ENCODE results near the gene SLC30A1.

SLC30A1 gene

DNA sequence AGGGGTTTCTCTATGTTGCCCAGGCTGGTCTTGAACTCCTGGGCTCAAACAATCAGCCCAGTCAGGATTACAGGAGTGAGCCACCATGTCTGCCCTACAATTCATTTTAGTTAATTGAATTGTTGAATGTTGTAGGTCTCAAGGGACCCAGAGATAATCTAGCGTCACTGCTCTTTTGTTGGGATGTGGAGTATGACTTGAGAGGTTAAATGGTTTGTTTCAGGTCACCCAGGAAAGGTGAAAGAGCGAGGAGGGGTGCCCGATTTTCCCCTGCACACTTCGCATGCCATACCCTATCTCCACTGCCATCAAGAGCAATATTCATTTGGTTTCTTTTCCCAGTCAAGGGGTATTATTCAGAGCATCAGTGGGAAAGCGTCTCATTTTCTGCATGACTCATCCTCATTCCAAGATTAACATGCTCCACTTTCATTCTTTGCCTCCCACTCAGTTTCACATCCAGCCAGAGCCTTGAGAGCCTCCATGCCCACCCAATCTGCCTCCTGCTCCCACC lies 13.1 kb upstream of the SLC30A1 start:
- no peak overlapping the region for H3K4me3 ChIP-seq (ENCODE audit: low read depth, low read length)
- peaks cover 8% of the 10 kb centered on the region; the same call in 1 of the 2 replicates for H3K4me1 ChIP-seq
- H3K36me3 ChIP-seq = no peaks in the 10 kb centered on the region
- no peaks in the 10 kb centered on the region for H3K27me3 ChIP-seq
- H3K9me3 ChIP-seq = no peaks in the 10 kb centered on the region
- DNase-seq = peak; percentile 34
- TF ChIP-seq CTCF (IDR thresholded peaks at IDR 0.05; ENCODE audit: low read depth, low read length) = no peak

GRCh38 chr1:211589782-211590721 lies 11.1 kb upstream of the SLC30A1 start:
- DNase-seq = no peak

DNA sequence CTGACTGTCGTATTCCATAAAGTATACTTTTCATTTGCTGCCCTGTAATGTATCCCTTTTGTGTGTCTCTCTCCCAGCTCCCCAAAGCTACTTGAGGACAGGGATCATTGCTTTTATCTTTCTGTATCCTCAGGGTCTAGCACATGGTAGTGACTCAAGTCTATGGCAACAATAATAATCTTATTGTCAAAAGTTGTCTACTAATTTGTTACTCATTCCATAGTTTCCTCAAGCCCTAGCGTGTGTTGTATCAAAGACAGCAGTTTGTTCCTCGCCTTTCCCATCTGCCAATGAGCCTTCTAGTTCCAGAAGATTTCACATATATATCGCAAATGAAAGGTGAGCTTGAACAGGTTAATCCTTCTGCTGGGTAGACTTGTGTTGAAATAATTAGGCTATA lies 9.8 kb upstream of the SLC30A1 start:
- Histone ChIP-seq H3K27me3 (no peaks in the 10 kb centered on the region), H3K4me1 (peaks cover 10% of the 10 kb centered on the region; the same call in 1 of the 2 replicates), H3K9me3 (no peaks in the 10 kb centered on the region), H3K36me3 (no peaks in the 10 kb centered on the region), H3K4me3 (ENCODE audit: low read depth, low read length) (no peak overlapping the region)
- TF ChIP-seq CTCF (IDR thresholded peaks at IDR 0.05; ENCODE audit: low read depth, low read length) = no peak
- no peak for DNase-seq

More at GRCh38 chr1:211589782-211590721, 11.1 kb upstream of the SLC30A1 start:
- Histone ChIP-seq H3K4me1 (peaks cover 10% of the 10 kb centered on the region; the same call in 1 of the 2 replicates), H3K27me3 (no peaks in the 10 kb centered on the region), H3K36me3 (no peaks in the 10 kb centered on the region), H3K4me3 (ENCODE audit: low read depth, low read length) (no peak overlapping the region), H3K9me3 (no peaks in the 10 kb centered on the region)
- TF ChIP-seq CTCF (IDR thresholded peaks at IDR 0.05; ENCODE audit: low read depth, low read length) = no peak

GRCh38 chr1:211587123-211587522 lies 8.2 kb upstream of the SLC30A1 start:
- no peak for TF ChIP-seq CTCF (IDR thresholded peaks at IDR 0.05; ENCODE audit: low read depth, low read length)
- H3K36me3 ChIP-seq = no peaks in the 10 kb centered on the region
- no peak for DNase-seq
- H3K4me1 ChIP-seq = peaks cover 6% of the 10 kb centered on the region; the same call in 1 of the 2 replicates
- no peaks in the 10 kb centered on the region for H3K27me3 ChIP-seq
- H3K9me3 ChIP-seq = no peaks in the 10 kb centered on the region
- no peak overlapping the region for H3K4me3 ChIP-seq (ENCODE audit: low read depth, low read length)

DNA sequence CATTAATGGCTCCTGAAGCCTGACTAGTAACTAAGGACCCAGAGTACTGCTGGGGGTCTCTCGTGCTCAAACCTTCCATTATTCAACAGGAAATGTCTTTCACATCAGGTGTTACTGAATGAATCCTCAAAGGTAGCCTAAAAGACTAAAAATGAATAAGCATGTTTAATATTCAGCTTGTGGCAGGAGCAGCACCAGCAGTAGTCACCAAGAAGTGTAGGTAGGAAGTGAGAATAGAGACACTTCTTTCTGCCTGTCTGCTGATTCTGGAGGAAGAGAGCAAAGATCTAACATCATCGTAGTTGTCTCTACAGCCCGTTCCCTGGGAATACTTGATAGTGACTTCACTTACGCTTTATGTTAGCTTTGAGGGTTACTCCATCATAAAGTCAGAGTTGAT lies 7.6 kb upstream of the SLC30A1 start:
- Histone ChIP-seq H3K9me3 (no peaks in the 10 kb centered on the region), H3K27me3 (no peaks in the 10 kb centered on the region), H3K36me3 (no peaks in the 10 kb centered on the region), H3K4me3 (ENCODE audit: low read depth, low read length) (no peak overlapping the region), H3K4me1 (peaks cover 6% of the 10 kb centered on the region; the same call in 1 of the 2 replicates)
- no peak for DNase-seq
- no peak for TF ChIP-seq CTCF (IDR thresholded peaks at IDR 0.05; ENCODE audit: low read depth, low read length)

Data from BE2C (cell line).